ENCODE measurements around the gene NDUFV3.
A peak's percentile ranks its signal among the peaks of the same experiment; 100 is the strongest.
"Not testable (repeated sequence)": the region's sequence is repeated elsewhere in the genome, so short reads cannot be mapped to it uniquely, and the experiment has no call there.

NDUFV3 gene

GRCh38 chr21:42892931-42893755 lies at the start of gene NDUFV3:
NDUFV3 (plus strand) TSS chr21:42893309; CDS start chr21:42893334, 25 bp downstream.
- peak; percentile 98 for DNase-seq

- DNase-seq, result no peak
Observed at GRCh38 chr21:42844411-42845113, 48.5 kb upstream of the NDUFV3 start.

GRCh38 chr21:42845296-42845965 lies 47.7 kb upstream of the NDUFV3 start:
- no peak for DNase-seq

GRCh38 chr21:42846221-42846620 lies 46.9 kb upstream of the NDUFV3 start:
- DNase-seq, result no peak

DNA sequence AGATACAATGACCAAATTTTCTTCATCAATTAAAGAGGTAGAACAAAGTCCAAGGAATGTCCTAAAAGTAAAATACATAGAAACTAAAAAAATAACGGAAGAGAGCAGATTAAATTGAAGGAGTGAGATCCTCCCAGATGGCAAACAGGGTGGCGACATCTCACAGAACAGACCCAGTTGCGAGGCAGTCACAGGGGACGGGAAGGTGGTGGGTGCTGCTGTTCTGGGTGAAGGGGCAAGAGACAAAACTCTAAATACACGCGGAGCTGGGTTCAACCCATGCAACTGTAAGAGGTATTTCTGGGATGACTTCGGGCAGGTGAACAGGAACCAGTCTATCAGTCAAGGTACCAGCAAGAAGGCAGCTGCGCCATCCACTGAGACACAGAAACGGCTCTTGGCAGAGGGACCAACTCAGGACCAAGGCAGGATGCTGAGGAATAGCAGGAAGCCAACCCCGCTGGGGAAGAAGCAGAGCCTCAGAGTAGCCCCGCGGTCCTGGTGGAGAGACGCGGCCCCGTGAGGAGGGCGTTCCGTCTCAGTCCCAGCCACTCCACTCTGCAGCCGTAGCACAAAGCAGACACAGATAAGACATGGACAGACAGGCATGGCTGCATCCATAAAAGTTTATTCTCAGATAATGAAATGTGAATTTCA lies 45.9 kb upstream of the NDUFV3 start:
- DNase-seq, result no peak

DNA sequence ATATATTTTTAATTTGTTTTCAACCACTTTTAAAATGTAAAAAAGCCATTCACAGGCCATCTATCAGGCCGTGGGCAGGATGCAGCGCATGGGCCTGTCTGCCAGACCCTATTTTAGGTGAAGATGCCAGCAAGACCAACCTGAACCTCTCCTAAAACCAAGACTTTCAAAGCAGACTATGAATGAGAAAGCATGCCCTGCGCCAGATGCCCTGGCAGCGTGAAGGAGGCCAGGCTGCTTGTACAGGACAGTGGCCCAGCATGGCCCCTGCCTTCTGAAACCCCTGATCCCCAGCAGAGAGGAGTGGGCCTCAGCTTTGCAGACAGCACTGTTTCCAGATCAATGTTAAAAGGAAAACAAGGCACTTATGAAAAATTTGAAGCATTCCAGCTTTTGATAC lies 45.4 kb upstream of the NDUFV3 start:
- DNase-seq, result no peak

DNA sequence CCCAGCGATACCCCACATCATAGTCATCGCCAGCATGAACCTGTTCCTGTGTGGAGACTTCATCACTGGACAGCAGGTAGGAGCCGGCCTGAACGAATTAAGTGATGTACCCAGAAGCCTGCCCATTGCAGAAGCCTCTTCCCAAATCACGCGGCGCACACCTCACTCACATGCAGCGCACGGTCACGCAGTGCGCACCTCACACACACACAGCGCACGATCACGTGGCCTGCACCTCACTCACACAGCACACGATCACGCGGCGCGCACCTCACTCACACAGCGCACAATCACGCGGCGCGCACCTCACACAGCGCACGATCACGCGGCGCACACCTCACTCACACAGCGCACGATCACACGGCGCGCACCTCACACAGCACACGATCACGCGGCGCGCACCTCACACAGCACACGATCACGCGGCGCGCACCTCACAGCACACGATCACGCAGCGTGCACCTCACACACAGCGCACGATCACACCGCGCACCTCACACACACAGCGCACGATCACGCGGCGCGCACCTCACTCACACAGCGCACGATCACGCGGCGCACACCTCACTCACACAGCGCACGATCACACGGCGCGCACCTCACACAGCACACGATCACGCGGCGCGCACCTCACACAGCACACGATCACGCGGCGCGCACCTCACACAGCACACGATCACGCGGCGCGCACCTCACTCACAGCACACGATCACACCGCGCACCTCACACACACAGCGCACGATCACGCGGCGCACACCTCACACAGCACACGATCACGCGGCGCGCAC lies 44.8 kb upstream of the NDUFV3 start:
- DNase-seq, result not testable (repeated sequence)

GRCh38 chr21:42848932-42849758 lies 44.0 kb upstream of the NDUFV3 start:
- peak; percentile 69 for DNase-seq

DNA sequence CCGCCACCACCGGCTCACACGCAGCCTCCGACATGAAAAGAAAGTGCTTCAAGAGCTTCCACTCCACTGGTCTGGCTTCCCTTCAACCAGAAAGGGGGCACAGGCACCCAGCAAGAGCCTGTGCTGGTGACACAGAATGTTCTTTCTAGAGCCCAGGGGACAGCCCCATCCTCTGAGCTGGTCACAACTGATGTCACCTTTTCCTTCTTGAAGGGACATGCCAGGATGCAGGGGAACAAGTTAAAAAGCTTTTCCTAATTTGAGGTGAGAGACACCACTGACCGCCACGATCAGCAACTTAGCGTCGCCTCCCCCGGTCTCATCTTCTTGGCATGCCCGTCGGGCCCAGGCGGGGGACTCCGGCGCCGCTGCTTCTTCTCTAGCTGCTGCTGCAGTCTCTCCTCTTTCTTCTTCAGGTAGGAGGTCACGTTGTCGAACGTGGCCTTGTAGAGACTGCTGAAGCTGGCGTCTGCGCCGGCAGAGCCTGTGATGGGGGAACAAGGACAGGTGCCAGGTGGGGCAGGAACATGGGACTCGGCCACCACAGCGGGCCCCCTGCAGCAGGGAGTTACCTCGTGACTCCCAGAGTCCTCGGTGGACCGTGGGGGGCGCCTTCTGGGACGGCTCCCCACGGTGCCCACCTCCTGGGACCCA lies 43.2 kb upstream of the NDUFV3 start:
- DNase-seq, result no peak

DNA sequence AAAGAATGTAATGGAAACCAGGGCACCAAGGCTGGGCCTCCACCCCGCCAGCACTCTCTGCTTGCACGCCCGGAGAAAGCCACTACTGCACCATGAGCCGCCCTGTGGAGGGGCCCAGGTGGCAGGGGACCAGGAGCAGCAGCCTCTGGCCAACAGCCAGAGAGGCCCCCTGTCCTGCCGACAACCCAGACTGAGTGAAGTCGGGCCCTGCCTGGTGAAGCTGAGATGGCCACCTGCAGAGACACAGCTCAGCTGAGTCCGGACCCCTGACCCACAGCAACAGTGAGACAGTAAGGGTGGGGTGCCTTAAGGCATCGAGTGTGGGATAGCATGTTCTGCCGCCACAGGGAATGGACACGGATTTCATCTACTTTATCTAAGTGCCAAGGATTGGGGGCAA lies 42.6 kb upstream of the NDUFV3 start:
- DNase-seq, result no peak

DNA sequence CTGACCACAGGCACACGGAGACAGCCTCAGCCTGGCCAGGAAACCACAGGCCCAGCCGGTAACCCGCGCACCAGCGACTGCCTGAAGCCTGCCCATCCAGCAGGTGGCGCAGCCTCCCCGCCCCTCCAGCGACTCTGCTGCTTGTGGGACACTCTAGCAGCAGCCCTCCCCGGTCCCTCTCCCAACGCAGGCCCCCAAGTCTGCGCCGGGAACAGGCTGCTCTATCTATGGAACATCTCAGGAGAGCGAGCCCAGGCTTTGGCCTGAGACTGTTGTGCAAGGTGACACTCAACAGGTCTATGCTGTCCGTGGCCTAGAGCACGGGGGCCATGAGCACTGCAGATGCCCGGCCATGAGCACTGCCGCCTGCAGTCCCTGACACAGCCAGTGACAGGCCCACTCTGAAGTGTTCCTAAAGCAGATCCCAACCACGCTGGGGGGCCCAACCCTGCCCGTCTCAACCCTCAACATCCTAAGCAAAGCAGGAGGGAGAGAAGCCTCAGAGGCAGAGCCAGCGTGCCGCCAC lies 42.2 kb upstream of the NDUFV3 start:
- no peak for DNase-seq

DNA sequence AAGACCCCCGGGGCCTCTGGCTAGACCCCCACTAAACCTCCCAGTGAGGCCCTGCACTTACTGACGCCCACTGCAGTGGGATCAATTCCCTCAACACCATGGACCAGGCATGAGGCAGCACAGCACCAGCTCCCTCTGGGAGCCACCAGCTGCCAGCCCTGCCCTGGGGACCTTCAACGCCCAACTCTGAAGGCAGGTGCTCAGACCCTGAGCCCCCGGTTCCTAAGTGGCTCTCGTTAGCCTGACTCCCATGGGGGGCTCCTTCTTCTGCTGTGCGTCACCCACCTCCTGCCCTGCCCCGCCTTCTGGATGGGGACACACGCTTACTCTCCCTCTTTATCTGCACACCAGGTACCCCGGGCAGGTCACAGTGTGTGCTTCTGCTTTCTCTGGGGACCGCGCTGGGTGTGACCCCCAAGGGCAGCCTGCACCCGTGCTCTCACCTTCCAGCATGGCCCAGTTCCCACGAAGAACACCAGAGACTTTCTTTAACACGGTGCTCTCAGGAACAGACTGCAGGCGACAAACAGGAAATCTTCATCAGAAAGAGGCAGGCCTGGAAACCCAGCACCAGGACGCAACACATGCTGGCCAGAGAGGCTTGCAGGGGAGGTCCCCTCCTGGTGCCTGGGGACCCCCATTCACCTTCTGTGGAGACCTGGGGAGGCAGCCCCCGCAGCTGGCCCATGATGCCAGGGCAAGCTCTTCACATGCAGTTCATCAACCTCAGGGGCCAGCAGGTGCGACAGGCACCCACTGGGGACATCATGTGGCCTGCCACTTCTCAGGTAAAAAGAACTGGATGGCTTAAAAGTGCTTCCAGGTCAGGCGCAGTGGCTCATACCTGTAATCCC lies 41.1 kb upstream of the NDUFV3 start:
- DNase-seq, result no peak

DNA sequence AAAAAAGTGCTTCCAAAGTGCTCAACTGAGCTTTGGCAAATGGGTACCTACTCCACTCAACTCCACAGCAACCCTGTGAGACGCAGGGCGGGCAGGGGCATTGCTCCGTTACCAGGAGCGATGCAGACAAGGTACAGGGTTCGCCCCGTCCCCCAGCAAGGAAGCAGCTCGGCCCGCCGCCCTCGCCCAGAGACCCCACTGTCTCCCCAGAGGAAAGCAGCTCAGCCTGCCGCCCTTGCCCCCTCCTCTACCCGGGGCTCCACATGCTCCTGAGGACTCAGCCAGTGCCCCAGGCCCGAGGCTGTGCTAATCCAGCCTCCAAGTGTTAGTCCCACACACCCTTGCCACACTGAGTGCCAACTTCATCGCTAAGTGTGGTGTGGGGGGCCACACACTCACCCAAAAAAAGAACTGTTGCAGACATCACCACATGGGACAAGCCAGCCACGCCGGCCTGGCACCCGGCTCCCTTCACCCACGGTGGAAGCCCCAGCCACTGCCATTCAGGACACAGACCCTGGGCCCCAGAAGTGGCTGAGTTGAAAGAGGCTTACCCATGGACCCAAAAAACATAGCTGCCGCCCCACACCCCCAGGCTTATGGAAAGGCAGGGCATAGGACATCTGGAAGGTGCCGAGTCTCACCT lies 40.1 kb upstream of the NDUFV3 start:
- no peak for DNase-seq

- no peak for DNase-seq
Observed at GRCh38 chr21:42853621-42854020, 39.5 kb upstream of the NDUFV3 start.

DNA sequence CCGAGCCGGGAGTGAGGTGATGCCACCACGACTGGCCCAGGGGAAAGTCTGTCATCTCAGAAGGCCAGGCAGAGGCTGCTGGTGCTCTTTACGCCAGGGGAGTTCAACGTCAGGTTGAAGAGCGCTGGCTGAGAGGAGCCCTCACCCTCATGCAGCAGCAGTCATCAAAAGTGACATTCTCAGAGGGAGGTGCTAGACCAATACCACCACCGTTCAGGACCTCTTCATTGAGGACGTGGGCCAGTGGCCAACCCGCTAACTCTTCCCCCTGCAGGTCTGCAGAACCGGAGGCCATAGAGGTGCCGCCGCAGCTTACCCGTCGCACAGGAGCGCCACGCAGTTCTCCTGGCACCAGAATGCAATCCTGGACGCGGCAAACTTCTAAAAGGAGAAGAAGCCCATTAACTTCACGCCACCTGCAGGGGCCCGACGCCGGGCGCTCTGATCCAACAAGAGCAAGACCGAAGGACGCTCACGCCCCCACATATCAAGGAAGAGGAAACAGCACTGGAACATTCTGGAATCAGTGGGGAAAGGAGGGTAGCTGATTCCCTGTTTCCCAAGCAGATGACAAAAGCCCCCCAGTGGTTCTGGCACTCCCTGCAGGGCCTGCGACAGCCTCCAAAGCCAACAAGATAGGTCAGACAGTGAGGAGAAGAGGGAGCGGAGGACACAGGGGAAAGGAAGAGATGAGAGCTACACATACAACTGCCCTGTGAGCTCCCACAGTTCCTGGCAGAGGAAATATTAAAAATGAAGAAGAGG lies 38.7 kb upstream of the NDUFV3 start:
- DNase-seq, result no peak

GRCh38 chr21:42855171-42855936 lies 37.8 kb upstream of the NDUFV3 start:
- no peak for DNase-seq

DNA sequence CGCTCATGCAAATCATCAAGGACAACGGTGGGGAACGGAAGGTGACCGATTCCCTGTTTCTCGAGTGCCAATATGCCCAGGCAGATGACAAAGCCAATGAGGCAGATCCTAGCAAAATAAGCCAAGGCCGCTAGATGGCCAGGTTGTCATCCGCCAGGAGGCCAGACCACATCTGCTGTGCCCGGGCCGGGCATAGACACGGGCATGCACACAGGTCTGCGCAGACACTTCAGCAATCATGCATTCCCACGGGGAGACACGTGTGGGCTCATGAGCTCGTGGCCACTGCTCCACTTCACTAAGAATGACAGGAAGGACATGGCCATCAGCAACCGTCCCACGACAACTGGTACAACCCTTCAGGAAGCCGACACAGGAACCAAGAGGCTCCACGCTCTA lies 37.2 kb upstream of the NDUFV3 start:
- no peak for DNase-seq

GRCh38 chr21:42857216-42857615 lies 35.9 kb upstream of the NDUFV3 start:
- DNase-seq, result no peak

Measured in NCI-H1694 (cell line).